ENCODE data around the gene RNF217. TPM values are rescaled to one million over a fixed set of nuclear protein-coding genes. Genes with fewer than 3 reads are reported as not detected.

Gene RNF217
- total and polyA plus RNA-seq, 10 of the 15 experiments (the other 5 are each of a cell fraction or from before 2014, with no cell fraction given): under 0.01 to 11.7 (median 0.04) TPM; not detected in 3

DNA sequence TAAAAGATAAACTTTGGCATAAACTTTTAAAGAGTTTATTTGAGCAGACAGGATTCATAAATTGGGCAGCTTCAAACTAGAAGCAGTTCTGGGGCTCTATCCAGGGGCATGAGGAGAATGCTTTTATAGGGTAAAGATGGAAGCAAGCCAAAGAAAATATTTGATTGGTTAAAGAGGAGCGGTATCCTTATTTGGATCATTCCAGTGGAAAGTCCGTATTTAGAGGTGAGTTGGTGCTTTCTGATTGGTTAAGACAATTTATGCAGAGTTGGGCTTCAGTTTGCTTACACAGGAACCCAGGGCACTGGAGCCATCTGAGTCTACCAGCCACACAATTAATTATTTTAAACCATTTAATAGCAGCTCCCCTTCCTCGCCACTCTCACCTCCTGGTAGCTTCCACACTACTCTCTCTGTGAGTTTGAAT lies 37.9 kb upstream of the RNF217 start (continued):
- TF ChIP-seq EGR1 (IDR thresholded peaks at IDR 0.05; ENCODE audit: borderline replicate concordance in 1 of 2, low read depth in 2 of 2, low read length in 2 of 2) (no peak), EZH2 (IDR thresholded peaks at IDR 0.05; ENCODE audit: borderline replicate concordance, control insufficient read depth, low read depth, low read length) (no peak)

GRCh38 chr6:124926435-124926834 lies 35.8 kb upstream of the RNF217 start:
- Histone ChIP-seq H3K9me3 (replicated peaks; ENCODE audit: control insufficient read depth, insufficient read depth, low read length) (no peaks in the 10 kb centered on the region), H4K20me1 (ENCODE audit: control insufficient read depth, insufficient read depth) (no peaks in the 10 kb centered on the region), H3K4me1 (ENCODE audit: control insufficient read depth, insufficient read depth, low read length) (no peaks in the 10 kb centered on the region), H3K27me3 (replicated peaks in 1 of 2; ENCODE audit: control insufficient read depth in 2 of 2, insufficient read depth in 2 of 2, low read length in 1 of 2) (no peaks in the 10 kb centered on the region), H3K9ac (ENCODE audit: control insufficient read depth, insufficient read depth, low read length) (no peak overlapping the region), H3K4me3 (no peak overlapping the region), H3K79me2 (ENCODE audit: control insufficient read depth, insufficient read depth, low read length) (no peaks in the 10 kb centered on the region), H2AFZ (ENCODE audit: control insufficient read depth, low read depth, low read length) (no peak overlapping the region), H3K27ac (ENCODE audit: control insufficient read depth, insufficient read depth) (no peak overlapping the region), H3K4me2 (ENCODE audit: control insufficient read depth, insufficient read depth) (no peak overlapping the region), H3K36me3 (ENCODE audit: control insufficient read depth in 2 of 2, insufficient read depth in 2 of 2, low read length in 1 of 2) (no peaks in the 10 kb centered on the region)
- FAIRE-seq: no peak
- intact Hi-C loops (cut with micrococcal nuclease; ENCODE audit: unreplicated experiment) (no loop called here), in situ Hi-C loops (cut with MboI) (no loop called here)
- CTCF ChIA-PET: interaction anchor here (1.3 kb wide), 1 partner anchor 15 kb away, joined by 3 read pairs; no protein-coding TSS in a partner anchor
- POLR2A ChIA-PET: no interaction called here
- TF ChIP-seq JUND (IDR thresholded peaks at IDR 0.05; ENCODE audit: low read depth, low read length) (no peak), NFXL1 (IDR thresholded peaks at IDR 0.05; ENCODE audit: borderline replicate concordance) (no peak), ZNF592 (IDR thresholded peaks at IDR 0.05) (no peak), FOXM1 (IDR thresholded peaks at IDR 0.05; ENCODE audit: low read depth, low read length) (no peak), CBX3 (IDR thresholded peaks at IDR 0.05; ENCODE audit: borderline replicate concordance, low read depth) (no peak), BCL11A (IDR thresholded peaks at IDR 0.05; ENCODE audit: low read depth, low read length) (no peak), SKIL (IDR thresholded peaks at IDR 0.05; ENCODE audit: low read depth, poor library complexity, severe bottlenecking) (no peak)
- TF ChIP-seq, protein P1, sequence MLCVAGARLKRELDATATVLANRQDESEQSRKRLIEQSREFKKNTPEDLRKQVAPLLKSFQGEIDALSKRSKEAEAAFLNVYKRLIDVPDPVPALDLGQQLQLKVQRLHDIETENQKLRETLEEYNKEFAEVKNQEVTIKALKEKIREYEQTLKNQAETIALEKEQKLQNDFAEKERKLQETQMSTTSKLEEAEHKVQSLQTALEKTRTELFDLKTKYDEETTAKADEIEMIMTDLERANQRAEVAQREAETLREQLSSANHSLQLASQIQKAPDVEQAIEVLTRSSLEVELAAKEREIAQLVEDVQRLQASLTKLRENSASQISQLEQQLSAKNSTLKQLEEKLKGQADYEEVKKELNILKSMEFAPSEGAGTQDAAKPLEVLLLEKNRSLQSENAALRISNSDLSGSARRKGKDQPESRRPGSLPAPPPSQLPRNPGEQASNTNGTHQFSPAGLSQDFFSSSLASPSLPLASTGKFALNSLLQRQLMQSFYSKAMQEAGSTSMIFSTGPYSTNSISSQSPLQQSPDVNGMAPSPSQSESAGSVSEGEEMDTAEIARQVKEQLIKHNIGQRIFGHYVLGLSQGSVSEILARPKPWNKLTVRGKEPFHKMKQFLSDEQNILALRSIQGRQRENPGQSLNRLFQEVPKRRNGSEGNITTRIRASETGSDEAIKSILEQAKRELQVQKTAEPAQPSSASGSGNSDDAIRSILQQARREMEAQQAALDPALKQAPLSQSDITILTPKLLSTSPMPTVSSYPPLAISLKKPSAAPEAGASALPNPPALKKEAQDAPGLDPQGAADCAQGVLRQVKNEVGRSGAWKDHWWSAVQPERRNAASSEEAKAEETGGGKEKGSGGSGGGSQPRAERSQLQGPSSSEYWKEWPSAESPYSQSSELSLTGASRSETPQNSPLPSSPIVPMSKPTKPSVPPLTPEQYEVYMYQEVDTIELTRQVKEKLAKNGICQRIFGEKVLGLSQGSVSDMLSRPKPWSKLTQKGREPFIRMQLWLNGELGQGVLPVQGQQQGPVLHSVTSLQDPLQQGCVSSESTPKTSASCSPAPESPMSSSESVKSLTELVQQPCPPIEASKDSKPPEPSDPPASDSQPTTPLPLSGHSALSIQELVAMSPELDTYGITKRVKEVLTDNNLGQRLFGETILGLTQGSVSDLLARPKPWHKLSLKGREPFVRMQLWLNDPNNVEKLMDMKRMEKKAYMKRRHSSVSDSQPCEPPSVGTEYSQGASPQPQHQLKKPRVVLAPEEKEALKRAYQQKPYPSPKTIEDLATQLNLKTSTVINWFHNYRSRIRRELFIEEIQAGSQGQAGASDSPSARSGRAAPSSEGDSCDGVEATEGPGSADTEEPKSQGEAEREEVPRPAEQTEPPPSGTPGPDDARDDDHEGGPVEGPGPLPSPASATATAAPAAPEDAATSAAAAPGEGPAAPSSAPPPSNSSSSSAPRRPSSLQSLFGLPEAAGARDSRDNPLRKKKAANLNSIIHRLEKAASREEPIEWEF (IDR thresholded peaks at IDR 0.05; ENCODE audit: insufficient replicate concordance, low read depth, low read length): no peak
- RAD21 ChIA-PET (ENCODE audit: unreplicated experiment): no interaction called here
- no peak for DNase-seq (ENCODE audit: low read depth, low spot score)
- BruUV-seq (replicated peaks): no TSS peak
- SMC1A ChIA-PET (ENCODE audit: uncharacterized antibody, unreplicated experiment): no interaction called here
- no peak for ATAC-seq
- WGBS (ENCODE audit: insufficient coverage, insufficient replicate concordance, low lambda C conversion rate, missing lambda C conversion rate): 0% methylated on average over 2 of the region's 2 CpGs
